ENCODE data around the gene GLTP.

DNA sequence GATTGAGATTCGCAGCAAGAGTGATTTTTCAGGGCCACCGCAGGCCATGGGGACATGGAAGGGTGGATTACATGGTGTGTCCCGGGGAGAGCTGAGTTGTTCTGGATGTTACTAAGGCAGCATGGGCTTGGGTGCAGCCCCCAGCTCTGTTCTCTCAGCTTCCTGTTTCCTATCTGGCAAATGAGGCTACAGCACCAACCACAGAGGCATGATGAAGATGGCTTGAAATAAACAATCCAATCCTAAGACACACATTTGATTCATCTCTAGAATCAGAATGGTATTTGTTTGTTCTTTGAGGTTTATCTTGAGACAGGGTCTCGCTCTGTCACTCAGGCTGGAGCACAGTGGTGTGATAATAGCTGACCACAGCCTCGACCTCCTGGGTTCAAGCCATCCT is 21.6 kb downstream of the GLTP start:
- TF ChIP-seq, protein P1, sequence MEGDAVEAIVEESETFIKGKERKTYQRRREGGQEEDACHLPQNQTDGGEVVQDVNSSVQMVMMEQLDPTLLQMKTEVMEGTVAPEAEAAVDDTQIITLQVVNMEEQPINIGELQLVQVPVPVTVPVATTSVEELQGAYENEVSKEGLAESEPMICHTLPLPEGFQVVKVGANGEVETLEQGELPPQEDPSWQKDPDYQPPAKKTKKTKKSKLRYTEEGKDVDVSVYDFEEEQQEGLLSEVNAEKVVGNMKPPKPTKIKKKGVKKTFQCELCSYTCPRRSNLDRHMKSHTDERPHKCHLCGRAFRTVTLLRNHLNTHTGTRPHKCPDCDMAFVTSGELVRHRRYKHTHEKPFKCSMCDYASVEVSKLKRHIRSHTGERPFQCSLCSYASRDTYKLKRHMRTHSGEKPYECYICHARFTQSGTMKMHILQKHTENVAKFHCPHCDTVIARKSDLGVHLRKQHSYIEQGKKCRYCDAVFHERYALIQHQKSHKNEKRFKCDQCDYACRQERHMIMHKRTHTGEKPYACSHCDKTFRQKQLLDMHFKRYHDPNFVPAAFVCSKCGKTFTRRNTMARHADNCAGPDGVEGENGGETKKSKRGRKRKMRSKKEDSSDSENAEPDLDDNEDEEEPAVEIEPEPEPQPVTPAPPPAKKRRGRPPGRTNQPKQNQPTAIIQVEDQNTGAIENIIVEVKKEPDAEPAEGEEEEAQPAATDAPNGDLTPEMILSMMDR (CRISPR knock-in tag; IDR thresholded peaks at IDR 0.05), result no peak
- no peak for TF ChIP-seq FOSL1 (CRISPR knock-in tag; IDR thresholded peaks at IDR 0.05; ENCODE audit: borderline replicate concordance)
- TF ChIP-seq ZNF891 (CRISPR knock-in tag; IDR thresholded peaks at IDR 0.05), result no peak
- no peak for TF ChIP-seq LCORL (IDR thresholded peaks at IDR 0.05)
- no peak for TF ChIP-seq LCORL (CRISPR knock-in tag; IDR thresholded peaks at IDR 0.05)
- no peak for TF ChIP-seq IKZF4 (CRISPR knock-in tag; IDR thresholded peaks at IDR 0.05; ENCODE audit: borderline replicate concordance, low read depth, not compliant biosample characterization)
- TF ChIP-seq ESRRA (CRISPR knock-in tag; IDR thresholded peaks at IDR 0.05; ENCODE audit: low read depth), result no peak
- TF ChIP-seq EZH2 (conservative IDR thresholded peaks at IDR 0.05; ENCODE audit: low read depth, low read length), result no peak
